AML-193 (cell line): Measurements from ENCODE around the gene EPHB1.

Experiments used
- DNase-seq, 2 experiments: peaks; one replicate each; lab custom pipeline; 2025; lab: John Stamatoyannopoulos, UW

Gene EPHB1

GRCh38 chr3:134883697-134884385 is 88.8 kb downstream of the EPHB1 start:
- no peak for DNase-seq

DNA sequence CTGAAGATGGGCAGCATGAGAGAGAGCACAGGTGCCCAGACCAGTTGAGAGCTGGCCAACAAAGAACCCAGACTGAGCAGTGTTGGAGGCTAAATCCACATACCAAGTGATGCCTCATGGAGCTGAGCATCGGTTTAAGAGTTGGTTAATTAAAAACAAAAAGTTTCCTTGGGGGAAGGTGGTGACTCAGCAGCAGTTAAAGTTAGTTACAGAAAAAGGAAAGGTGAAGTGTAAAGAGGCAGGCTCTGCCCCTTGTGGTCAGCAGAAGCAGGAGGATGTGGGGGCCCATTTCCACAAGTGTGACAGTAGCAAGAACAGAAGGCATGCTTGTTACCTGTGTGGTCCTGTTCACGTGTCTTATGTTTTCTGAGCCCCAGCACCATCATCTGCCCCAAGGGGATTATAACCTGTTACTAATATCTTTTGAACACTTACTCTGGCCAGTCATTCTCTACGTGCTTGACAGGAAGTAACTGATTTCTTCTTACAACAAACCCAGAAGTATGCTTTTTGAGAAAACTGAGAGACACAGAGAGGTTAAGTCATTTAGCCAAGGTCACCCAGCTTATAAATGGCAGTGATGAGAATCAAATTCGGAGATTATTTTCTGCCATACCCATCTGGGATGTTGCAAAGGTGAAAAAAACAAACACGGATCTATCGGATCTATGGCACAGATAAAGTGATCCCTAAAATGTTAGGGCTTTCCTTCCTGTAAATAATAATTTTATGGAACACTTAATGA is 91.0 kb downstream of the EPHB1 start:
- DNase-seq = no peak

DNA sequence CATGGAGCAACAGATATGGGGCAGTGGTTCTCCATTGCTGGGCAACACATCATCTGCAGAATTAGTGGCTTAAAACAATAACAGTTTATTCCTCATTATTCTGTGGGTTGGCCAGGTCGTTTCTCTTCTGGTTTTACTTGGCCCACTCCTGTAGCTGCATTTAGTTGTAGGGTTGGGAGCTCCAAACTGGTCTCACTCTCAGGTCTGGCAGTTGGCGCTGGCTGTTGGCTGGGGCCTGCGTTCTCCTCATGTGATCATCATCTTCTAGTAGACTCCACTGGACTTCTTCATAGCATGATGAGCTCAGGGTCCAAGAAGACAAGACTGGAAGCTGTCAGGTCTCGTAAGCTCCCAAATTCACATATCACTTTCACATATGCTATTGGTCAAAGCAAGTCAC is 91.9 kb downstream of the EPHB1 start:
- DNase-seq = no peak

GRCh38 chr3:134887536-134887935 is 92.5 kb downstream of the EPHB1 start:
- no peak for DNase-seq

GRCh38 chr3:134892326-134892725 is 97.3 kb downstream of the EPHB1 start:
- DNase-seq = no peak

GRCh38 chr3:134892761-134893160 is 97.7 kb downstream of the EPHB1 start:
- DNase-seq = no peak

DNA sequence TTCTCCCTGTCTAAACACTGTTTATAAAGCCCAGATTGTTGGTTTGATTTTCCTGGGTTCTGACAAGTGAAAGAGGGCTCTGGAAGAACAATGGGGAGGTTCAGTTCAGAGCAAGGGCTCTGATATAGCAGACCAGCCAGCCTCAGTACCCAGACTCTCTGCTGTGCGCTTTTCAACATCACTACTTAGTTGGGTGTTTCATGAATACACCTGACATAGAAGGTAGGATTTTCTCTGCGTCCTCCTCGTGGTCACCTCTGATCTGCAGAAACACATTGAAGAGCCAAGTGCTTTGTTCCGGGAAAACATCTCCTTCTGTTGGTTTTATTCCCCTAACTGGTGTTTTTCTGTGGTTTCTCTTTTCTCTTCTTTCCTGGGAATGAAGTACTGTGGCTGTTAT is 99.5 kb downstream of the EPHB1 start:
- DNase-seq = no peak

- DNase-seq = no peak
Measured at GRCh38 chr3:134895181-134895580, 100.1 kb downstream of the EPHB1 start.

GRCh38 chr3:134896141-134896540 is 101.1 kb downstream of the EPHB1 start:
- DNase-seq = no peak

DNA sequence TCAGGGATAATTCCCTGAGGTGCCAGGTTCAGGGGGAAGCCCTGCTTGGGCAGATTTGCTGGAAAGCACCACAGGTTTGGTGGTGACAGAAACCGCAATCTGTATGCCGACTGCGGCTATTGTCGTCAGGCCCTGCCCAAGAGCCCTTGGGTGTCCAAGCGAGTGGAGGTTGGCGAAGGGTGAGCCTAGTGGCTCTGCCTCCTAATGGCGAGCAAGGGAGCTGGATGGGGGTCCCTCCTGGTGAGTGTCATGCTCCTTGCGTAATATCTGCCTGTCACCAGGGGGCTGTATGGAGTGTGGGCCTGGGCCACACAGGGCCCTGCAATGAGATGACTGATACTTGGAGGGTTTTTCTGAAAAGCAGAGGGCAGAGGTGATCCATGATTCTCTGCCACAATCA is 101.6 kb downstream of the EPHB1 start:
- no peak for DNase-seq

GRCh38 chr3:134897391-134898141 is 102.5 kb downstream of the EPHB1 start:
- no peak for DNase-seq

DNA sequence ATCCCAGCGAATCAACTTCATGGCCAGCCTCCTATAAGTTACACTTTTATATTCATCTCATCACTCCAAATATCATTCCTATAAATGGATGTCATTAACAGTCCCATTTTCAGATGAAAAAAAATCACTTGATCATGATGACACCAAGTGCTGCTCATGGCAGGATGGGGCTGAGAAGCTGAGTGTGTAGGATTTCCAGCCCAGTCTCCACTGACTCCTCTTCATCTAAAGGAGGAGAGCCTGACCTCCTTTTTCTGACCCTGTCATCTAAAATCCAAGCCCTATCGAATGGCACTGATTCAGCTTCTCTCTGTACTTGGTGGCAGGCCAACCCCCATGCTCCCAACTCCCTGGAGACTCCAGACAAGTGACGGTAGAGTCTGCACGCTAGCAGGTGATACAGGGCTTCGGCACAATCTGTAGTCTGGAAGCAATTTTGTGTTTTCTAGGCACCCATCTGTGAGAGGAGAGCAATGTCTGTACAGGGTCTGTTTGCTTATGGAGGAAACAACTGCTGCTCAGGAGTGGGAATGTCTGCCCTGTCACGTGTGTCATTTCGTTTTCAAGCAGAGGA is 103.2 kb downstream of the EPHB1 start:
- no peak for DNase-seq

DNA sequence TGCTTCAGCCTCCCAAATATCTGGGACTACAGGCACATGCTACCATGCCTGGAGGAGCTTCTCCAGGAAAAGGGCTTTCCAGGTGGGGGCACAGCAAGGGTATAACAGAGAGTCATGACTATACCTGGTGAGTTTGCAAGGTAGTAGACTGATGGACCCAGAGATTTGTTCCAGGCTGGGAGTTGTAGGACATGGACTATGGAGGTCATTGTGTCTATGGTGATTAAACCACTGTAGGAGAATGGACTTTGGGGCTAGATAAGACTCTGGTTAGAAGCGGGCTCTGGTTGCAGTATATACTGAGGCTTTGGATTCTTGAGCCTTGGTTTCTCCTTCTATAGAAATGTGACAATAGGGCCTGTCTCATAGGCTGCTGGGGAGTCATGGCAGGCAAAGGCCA is 104.7 kb downstream of the EPHB1 start:
- DNase-seq = no peak

DNA sequence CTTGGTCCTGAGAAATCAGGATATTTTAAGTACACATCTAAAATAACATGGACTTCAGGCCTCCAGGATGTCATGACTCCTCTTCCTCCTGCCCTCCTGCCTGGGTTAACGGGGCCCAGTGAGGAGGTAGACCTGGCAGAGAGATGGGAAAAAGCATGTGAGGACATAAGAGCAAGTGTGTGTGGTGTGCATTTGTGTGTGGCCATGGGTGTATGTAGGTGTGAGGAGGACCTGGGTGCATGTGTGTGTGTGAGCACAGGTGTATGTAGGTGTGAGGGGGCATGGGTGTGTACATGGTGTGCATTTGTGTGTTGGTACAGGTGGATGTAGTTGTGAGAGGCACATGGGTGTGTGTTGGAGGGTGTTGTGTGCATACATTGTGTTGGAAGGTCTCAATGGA is 105.4 kb downstream of the EPHB1 start:
- no peak for DNase-seq

GRCh38 chr3:134901461-134901860 is 106.4 kb downstream of the EPHB1 start:
- DNase-seq = no peak

GRCh38 chr3:134903837-134904236 is 108.8 kb downstream of the EPHB1 start:
- no peak for DNase-seq

GRCh38 chr3:134904241-134904771 is 109.2 kb downstream of the EPHB1 start:
- DNase-seq = no peak

GRCh38 chr3:134904776-134905646 is 110.0 kb downstream of the EPHB1 start:
- DNase-seq = no peak

DNA sequence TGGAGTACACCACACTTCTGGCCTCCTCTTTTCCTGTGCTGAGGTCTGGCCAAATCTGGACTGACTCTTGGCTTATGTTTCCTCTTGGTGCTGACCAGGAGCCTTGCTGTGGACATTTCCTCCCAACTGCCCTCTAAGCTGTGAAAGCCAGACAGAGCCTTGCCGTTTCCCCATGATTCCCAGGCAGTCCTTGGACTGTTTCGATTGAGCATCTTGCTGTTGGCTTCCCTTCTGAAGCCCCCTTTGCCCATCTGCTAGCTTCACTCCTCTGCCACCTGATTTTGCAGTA is 110.5 kb downstream of the EPHB1 start:
- no peak for DNase-seq

- DNase-seq = no peak
Measured at GRCh38 chr3:134908271-134908670, 113.2 kb downstream of the EPHB1 start.

GRCh38 chr3:134910026-134910425 is 115.0 kb downstream of the EPHB1 start:
- no peak for DNase-seq
